ENCODE results near the gene CD151. TPM values are rescaled to one million over a fixed set of nuclear protein-coding genes. Genes with fewer than 3 reads are reported as not detected.

The CD151 gene
- total RNA-seq = 585 and 606 TPM in 2 replicates

GRCh38 chr11:832529-833113, at the start of gene CD151:
Gene CD151 (plus strand): TSS chr11:832952. CDS start chr11:836070, 3,118 bp downstream.

GRCh38 chr11:789943-790342, 42.8 kb upstream of the CD151 start, which contains the start of gene CEND1:
Gene CEND1 (minus strand): TSS chr11:790090. CDS start chr11:788576, 1,514 bp downstream.

GRCh38 chr11:798093-798713, 34.5 kb upstream of the CD151 start, which contains the start of gene SLC25A22:
Gene SLC25A22 (minus strand): TSS chr11:798281. CDS start chr11:795006, 3,275 bp downstream.

GRCh38 chr11:809287-810039, 23.3 kb upstream of the CD151 start, which contains the start of gene RPLP2:
Gene RPLP2 (plus strand): TSS chr11:809967. CDS start chr11:810235, 268 bp downstream.

GRCh38 chr11:818396-819128, 14.2 kb upstream of the CD151 start, which contains the start of gene PNPLA2:
Gene PNPLA2 (plus strand): TSS chr11:818914. CDS start chr11:819719, 805 bp downstream.

GRCh38 chr11:827897-828192, 4.9 kb upstream of the CD151 start, which contains the start of gene CRACR2B:
Gene CRACR2B (plus strand): TSS chr11:827919. CDS start chr11:828608, 689 bp downstream.

GRCh38 chr11:842370-843002, 9.7 kb downstream of the CD151 start, which contains the start of the genes POLR2L and TSPAN4:
Gene POLR2L (minus strand): TSS chr11:842529. CDS start chr11:842508, 21 bp downstream.
Gene TSPAN4 (plus strand): TSS chr11:842852. CDS start chr11:850305, 7,453 bp downstream.

Other genes starting within 250 kb of the CD151 start
- 11.1 and 16.3 TPM in 2 replicates for gene IRF7, start 217.0 kb upstream of the CD151 start, total RNA-seq
- gene CDHR5, start 208.0 kb upstream of the CD151 start, total RNA-seq = not detected in 2 replicates
- not detected in 2 replicates for gene SCT, start 205.8 kb upstream of the CD151 start, total RNA-seq
- gene DRD4, start 195.7 kb upstream of the CD151 start, total RNA-seq = 0.15 TPM in 1 of 2 replicates, not detected in the other
- 20.7 and 27.2 TPM in 2 replicates for gene DEAF1, start 137.7 kb upstream of the CD151 start, total RNA-seq
- 8.2 and 8.9 TPM in 2 replicates for gene TMEM80, start 137.1 kb upstream of the CD151 start, total RNA-seq
- 11.8 and 13.5 TPM in 2 replicates for gene EPS8L2, start 126.7 kb upstream of the CD151 start, total RNA-seq
- gene TALDO1, start 85.5 kb upstream of the CD151 start, total RNA-seq = 157 and 164 TPM in 2 replicates
- 26.3 and 28.1 TPM in 2 replicates for gene GATD1, start 55.5 kb upstream of the CD151 start, total RNA-seq
- 3.9 and 6.1 TPM in 2 replicates for gene CEND1, start 42.9 kb upstream of the CD151 start, total RNA-seq
- 12.9 and 13.6 TPM in 2 replicates for gene SLC25A22, start 34.7 kb upstream of the CD151 start, total RNA-seq
- 17.2 and 21.9 TPM in 2 replicates for gene PIDD1, start 27.7 kb upstream of the CD151 start, total RNA-seq
- 679 and 752 TPM in 2 replicates for gene RPLP2, start 23.0 kb upstream of the CD151 start, total RNA-seq
- gene PNPLA2, start 14.0 kb upstream of the CD151 start, total RNA-seq = 20.5 and 23.8 TPM in 2 replicates
- gene CRACR2B, start 5.0 kb upstream of the CD151 start, total RNA-seq = 3.0 and 6.1 TPM in 2 replicates
- gene POLR2L, start 9.6 kb downstream of the CD151 start, total RNA-seq = 290 and 350 TPM in 2 replicates
- 186 and 200 TPM in 2 replicates for gene TSPAN4, start 9.9 kb downstream of the CD151 start, total RNA-seq
- gene CHID1, start 77.9 kb downstream of the CD151 start, total RNA-seq = 70.1 and 73.7 TPM in 2 replicates
- 42.9 and 43.7 TPM in 2 replicates for gene AP2A2, start 92.9 kb downstream of the CD151 start, total RNA-seq
- gene MUC6, start 203.8 kb downstream of the CD151 start, total RNA-seq = not detected in 2 replicates
- not detected in 2 replicates for gene MUC2, start 241.9 kb downstream of the CD151 start, total RNA-seq